ENCODE results near the gene ZNF445.
"Not testable (repeated sequence)": the region's sequence is repeated elsewhere in the genome, so short reads cannot be mapped to it uniquely, and the experiment has no call there.

Gene ZNF445

DNA sequence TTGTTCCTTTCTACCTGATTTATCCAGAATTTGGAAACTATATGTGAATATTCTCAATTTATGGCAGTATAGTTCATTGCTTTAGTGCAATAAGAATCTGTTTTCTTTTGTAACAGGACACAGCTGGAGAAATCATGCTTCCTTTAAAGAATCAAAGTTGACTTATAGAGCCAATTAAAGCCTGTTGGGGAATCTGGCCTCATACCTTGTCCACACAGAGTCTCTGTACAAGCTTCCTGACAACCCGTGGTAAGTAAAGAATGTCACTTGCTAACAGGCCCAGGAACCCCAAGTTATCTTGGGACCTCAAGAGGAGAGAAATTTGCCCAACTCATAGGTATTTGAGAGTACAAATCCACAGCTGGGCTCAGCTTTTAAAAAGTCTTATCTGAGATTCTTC, 10.2 kb downstream of the ZNF445 start:
- TF ChIP-seq, protein P1, sequence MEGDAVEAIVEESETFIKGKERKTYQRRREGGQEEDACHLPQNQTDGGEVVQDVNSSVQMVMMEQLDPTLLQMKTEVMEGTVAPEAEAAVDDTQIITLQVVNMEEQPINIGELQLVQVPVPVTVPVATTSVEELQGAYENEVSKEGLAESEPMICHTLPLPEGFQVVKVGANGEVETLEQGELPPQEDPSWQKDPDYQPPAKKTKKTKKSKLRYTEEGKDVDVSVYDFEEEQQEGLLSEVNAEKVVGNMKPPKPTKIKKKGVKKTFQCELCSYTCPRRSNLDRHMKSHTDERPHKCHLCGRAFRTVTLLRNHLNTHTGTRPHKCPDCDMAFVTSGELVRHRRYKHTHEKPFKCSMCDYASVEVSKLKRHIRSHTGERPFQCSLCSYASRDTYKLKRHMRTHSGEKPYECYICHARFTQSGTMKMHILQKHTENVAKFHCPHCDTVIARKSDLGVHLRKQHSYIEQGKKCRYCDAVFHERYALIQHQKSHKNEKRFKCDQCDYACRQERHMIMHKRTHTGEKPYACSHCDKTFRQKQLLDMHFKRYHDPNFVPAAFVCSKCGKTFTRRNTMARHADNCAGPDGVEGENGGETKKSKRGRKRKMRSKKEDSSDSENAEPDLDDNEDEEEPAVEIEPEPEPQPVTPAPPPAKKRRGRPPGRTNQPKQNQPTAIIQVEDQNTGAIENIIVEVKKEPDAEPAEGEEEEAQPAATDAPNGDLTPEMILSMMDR (IDR thresholded peaks at IDR 0.05; ENCODE audit: extremely low read depth, insufficient read depth, missing control alignments) = no peak
- no peak for DNase-seq (ENCODE audit: low spot score)
- in situ Hi-C loops (cut with MboI; ENCODE audit: low pct_unique_long_range_greater_than_20kb, low sequenced_read_pairs, unreplicated experiment) = no loop called here

DNA sequence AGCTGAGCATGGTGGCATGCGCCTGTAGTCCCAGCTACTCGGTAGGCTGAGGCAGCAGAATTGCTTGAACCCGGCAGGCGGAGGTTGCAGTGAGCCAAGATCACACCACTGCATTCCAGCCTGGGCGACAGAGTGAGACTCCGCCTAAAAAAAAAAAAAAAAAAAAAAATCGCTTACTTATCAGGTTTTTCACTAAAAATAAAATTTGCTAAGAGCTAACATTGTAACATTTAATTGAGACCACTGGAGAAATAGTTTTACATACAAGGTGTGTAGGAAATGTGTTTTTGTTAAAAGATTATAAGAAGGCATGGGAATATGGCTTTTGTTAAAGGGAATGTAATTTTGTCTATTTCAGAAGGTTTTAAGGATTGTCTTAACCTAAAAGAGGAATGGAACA, 12.6 kb downstream of the ZNF445 start:
- in situ Hi-C loops (cut with MboI; ENCODE audit: low pct_unique_long_range_greater_than_20kb, low sequenced_read_pairs, unreplicated experiment); DNase-seq (ENCODE audit: low spot score): not testable (repeated sequence)

DNA sequence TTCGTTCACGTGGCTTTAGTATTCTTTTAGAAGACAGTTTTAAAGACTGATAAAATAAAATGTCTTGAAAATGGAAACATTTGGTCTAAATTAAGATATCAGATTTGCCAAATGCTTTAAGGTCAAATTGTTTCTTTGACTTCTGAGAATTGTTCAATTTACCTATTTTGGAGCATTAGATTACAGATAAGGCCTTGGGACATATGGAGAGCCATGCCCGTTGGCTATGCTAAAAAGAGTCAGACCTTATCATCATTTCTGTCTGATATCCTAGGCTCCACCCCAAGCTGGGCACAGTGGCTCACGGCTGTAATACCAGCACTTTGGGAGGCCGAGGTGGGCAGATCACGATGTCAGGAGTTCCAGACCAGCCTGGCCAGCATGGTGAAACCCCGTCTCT, 13.0 kb downstream of the ZNF445 start:
- TF ChIP-seq, protein P1 (IDR thresholded peaks at IDR 0.05; ENCODE audit: extremely low read depth, insufficient read depth, missing control alignments) = no peak
- DNase-seq (ENCODE audit: low spot score) = no peak
- in situ Hi-C loops (cut with MboI; ENCODE audit: low pct_unique_long_range_greater_than_20kb, low sequenced_read_pairs, unreplicated experiment) = no loop called here

DNA sequence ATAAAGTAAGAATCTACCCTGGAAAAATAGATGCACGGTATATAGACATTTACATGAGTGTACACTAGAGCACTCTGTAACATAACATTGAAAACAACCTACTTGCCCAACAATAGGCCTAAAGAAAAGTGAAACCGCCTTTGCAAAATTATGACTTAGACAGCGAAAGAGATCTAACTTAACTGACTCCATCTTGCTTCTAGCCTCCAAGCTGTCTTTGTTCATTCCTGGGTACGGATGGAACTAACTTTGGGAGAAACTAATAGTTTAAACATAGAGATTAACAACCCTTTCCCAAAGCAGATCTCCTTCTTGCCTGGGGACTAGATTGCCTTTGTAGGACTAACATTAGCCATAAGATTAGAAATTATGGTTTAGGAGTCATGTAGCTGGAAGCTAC, 17.4 kb downstream of the ZNF445 start:
- in situ Hi-C loops (cut with MboI; ENCODE audit: low pct_unique_long_range_greater_than_20kb, low sequenced_read_pairs, unreplicated experiment); DNase-seq (ENCODE audit: low spot score): not testable (repeated sequence)

DNA sequence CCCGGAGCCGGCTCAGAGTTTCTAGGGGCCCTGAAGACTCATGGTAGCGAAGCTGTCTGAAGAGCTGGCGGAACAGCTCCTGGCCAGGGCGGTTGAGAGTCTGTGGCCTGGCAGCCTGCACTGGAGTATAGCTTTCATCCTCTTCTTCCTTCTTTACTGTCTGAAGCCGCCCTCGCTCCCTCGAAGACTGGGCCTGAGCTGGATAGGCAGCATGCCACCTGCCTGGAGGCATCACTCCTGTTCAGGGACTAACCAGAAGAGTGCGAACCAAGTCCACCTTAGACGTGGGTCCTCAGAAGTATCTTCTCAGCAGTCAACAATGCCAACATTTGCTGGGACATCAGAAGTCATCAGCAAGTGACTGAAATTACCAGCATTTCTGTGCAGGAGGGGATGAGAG, 22.2 kb downstream of the ZNF445 start:
- TF ChIP-seq, protein P1 (IDR thresholded peaks at IDR 0.05; ENCODE audit: extremely low read depth, insufficient read depth, missing control alignments) = no peak
- no peak for DNase-seq (ENCODE audit: low spot score)
- in situ Hi-C loops (cut with MboI; ENCODE audit: low pct_unique_long_range_greater_than_20kb, low sequenced_read_pairs, unreplicated experiment) = no loop called here

DNA sequence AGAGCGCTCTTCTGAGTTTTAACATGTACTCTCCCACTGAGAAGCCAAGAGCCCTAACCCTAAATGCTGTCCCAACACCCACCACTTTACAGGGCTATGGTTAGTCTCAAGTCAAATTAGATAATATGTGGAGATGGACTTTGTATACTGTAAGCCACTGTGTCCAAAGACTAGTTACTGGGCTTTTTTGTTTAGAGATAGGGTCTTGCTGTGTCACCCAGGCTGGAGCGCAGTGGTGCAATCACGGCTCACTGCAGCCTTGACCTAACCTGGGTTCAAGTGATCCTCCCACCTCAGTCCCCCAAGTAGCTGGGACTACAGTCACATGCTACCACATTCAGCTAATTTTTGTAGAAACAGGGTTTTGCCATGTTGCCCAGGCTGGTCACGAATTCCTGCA, 23.2 kb downstream of the ZNF445 start:
- in situ Hi-C loops (cut with MboI; ENCODE audit: low pct_unique_long_range_greater_than_20kb, low sequenced_read_pairs, unreplicated experiment) = no loop called here
- no peak for DNase-seq (ENCODE audit: low spot score)
- TF ChIP-seq, protein P1 (IDR thresholded peaks at IDR 0.05; ENCODE audit: extremely low read depth, insufficient read depth, missing control alignments) = no peak

DNA sequence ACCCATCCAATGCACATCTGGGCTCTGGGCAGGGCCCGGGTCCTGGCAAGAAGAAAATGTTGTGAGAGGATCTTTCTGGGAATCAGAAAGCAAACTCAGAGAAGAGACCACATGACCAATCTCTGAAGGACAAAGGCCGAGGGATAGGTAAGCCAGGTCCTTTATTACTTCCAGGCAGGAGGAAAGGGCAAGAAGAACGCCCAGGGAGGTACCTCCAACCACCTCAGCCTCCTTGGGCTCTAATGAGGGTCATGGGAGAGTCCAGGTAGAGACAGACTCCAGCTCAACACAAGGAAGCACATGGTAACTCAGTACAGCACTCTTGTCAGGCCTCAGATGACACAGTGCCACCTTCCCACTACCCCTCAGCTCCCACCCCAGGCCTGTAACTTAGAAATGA, 26.0 kb downstream of the ZNF445 start:
- in situ Hi-C loops (cut with MboI; ENCODE audit: low pct_unique_long_range_greater_than_20kb, low sequenced_read_pairs, unreplicated experiment) = no loop called here
- TF ChIP-seq, protein P1 (IDR thresholded peaks at IDR 0.05; ENCODE audit: extremely low read depth, insufficient read depth, missing control alignments) = no peak
- no peak for DNase-seq (ENCODE audit: low spot score)

DNA sequence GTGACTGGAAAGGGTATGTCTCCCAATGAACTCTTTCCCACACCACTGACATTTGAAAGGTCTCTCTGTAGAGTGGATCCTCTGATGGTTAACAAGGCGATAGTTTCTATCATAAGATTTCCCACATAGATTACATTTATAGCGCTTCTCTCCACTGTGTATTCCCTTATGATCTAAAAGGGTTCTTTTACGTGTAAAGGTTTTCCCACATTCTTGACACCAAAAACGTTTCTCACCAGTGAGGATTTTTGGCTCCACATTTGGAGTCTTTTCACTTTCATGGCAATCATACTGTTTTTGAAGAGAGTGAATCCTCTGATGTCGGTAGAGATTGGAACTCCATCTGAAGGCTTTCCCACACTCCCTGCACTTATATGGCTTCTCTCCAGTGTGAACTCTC, 30.5 kb downstream of the ZNF445 start:
- in situ Hi-C loops (cut with MboI; ENCODE audit: low pct_unique_long_range_greater_than_20kb, low sequenced_read_pairs, unreplicated experiment) = no loop called here
- TF ChIP-seq, protein P1 (IDR thresholded peaks at IDR 0.05; ENCODE audit: extremely low read depth, insufficient read depth, missing control alignments) = no peak
- DNase-seq (ENCODE audit: low spot score) = no peak

Data from GM13977 (cell line).